HL-60 (cell line): Measurements from ENCODE around the gene TMEM120B.

Source experiments
- DNase-seq, 2 experiments: peaks; one replicate each; pipeline ENCODE4 v3.0.0-alpha.2; 2010 to 2020; ENCODE audit warnings: low read depth in 1 of 2, low spot score in 1 of 2
- H3K27ac ChIP-seq: fragments of 250-450 bp; sonication (Bioruptor Pico); replicated peaks from 2 replicates; pipeline ENCODE4 v1.5.1; 2020; ENCODE audit warnings: mild to moderate bottlenecking, moderate library complexity
- H3K27me3 ChIP-seq: fragments of 250-450 bp; sonication (Bioruptor Pico); 2 replicates; pipeline ENCODE4 v1.5.1; 2021; ENCODE audit warnings: mild to moderate bottlenecking, moderate library complexity; ENCODE audit not compliant: insufficient read depth, poor library complexity, severe bottlenecking
- H3K4me3 ChIP-seq: replicated peaks from 2 replicates; pipeline ENCODE4 v1.5.1; 2011; ENCODE audit warnings: mild to moderate bottlenecking, control low read depth, low read length; ENCODE audit not compliant: insufficient read depth
- CTCF ChIP-seq: IDR thresholded peaks from one replicate; pipeline ENCODE4 v1.5.1; 2011; ENCODE audit warnings: low read length, control low read depth, inconsistent platforms; ENCODE audit not compliant: insufficient read depth
- GABPA ChIP-seq: IDR thresholded peaks from 2 replicates; pipeline ENCODE4 v1.6.1; 2012; ENCODE audit warnings: low read depth
- POLR2AphosphoS5 ChIP-seq: IDR thresholded peaks from 2 replicates; pipeline ENCODE4 v1.6.1; 2012; ENCODE audit warnings: low read depth
- REST ChIP-seq: IDR thresholded peaks from 2 replicates; pipeline ENCODE4 v1.6.1; 2012; ENCODE audit warnings: low read depth; ENCODE audit not compliant: insufficient replicate concordance
- SPI1 ChIP-seq: IDR thresholded peaks from 2 replicates; pipeline ENCODE4 v1.6.1; 2012; ENCODE audit warnings: low read depth, mild to moderate bottlenecking, borderline replicate concordance

The TMEM120B gene

GRCh38 chr12:121800694-121801594 lies 88.4 kb downstream of the TMEM120B start:
- TF ChIP-seq CTCF = no peak
- TF ChIP-seq POLR2AphosphoS5 = peak; percentile 2; the same call in 1 of the 2 replicates
- DNase-seq = peak in 1 of 2 experiments; percentile 64
- Histone ChIP-seq H3K27ac (peak overlapping the region; percentile 98), H3K4me3 (peak overlapping the region; percentile 46), H3K27me3 (no peaks in the 10 kb centered on the region)

- peak overlapping the region; percentile 98 for H3K27ac ChIP-seq
- H3K27me3 ChIP-seq = no peaks in the 10 kb centered on the region
- TF ChIP-seq CTCF (no peak), POLR2AphosphoS5 (no peak), GABPA (no peak), SPI1 (peak; percentile 54; the same call in 1 of the 2 replicates), REST (peak; percentile 20)
- H3K4me3 ChIP-seq = peak overlapping the region; percentile 46
- DNase-seq = peak in 1 of 2 experiments; percentile 54
Observed at GRCh38 chr12:121801595-121802484, 89.3 kb downstream of the TMEM120B start.

GRCh38 chr12:121802485-121802842 lies 89.9 kb downstream of the TMEM120B start:
- no peak for DNase-seq
- H3K4me3 ChIP-seq = peak overlapping the region; percentile 46
- no peaks in the 10 kb centered on the region for H3K27me3 ChIP-seq
- TF ChIP-seq SPI1 = no peak
- no peak for TF ChIP-seq POLR2AphosphoS5
- no peak for TF ChIP-seq REST
- no peak for TF ChIP-seq GABPA
- TF ChIP-seq CTCF = no peak
- peak overlapping the region; percentile 98 for H3K27ac ChIP-seq
